DOHH2 (cell line): ENCODE results near the gene KLHL36.

Source experiments
- EZH2phosphoT487 ChIP-seq: fragments of 200-600 bp; sonication (generic); IDR thresholded peaks from 2 replicates; pipeline ENCODE4 v1.6.1; 2017; ENCODE audit warnings: borderline replicate concordance, mild to moderate bottlenecking, antibody characterized with exemption, low read length, moderate library complexity, mixed read lengths
- TF ChIP-seq, protein P1 (sequence below): fragments of 200-600 bp; sonication (generic); IDR thresholded peaks from one replicate; pipeline ENCODE4 v1.5.1; 2014; ENCODE audit warnings: antibody characterized with exemption, mild to moderate bottlenecking, low read depth, low read length; ENCODE audit not compliant: poor library complexity, severe bottlenecking

DNA sequence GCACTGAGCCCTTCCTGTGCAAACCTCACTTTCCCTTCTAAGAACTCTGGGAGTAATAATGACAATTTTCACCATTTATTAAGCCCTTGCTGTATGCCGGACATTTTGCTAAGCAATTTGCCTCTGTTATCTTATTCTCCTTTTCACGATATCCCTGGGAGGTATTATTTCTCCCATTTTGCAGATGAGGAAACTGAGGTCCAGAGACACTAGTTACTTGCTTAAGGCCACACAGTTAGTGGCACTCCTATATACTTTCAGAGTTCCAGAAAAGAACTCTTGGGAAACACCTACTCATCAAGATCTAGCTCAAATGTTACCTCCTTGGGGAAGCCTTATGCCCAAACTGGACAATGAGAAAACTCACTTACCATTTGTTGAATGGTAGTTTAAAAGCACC is 46.7 kb downstream of the KLHL36 start:
- TF ChIP-seq, protein P1, sequence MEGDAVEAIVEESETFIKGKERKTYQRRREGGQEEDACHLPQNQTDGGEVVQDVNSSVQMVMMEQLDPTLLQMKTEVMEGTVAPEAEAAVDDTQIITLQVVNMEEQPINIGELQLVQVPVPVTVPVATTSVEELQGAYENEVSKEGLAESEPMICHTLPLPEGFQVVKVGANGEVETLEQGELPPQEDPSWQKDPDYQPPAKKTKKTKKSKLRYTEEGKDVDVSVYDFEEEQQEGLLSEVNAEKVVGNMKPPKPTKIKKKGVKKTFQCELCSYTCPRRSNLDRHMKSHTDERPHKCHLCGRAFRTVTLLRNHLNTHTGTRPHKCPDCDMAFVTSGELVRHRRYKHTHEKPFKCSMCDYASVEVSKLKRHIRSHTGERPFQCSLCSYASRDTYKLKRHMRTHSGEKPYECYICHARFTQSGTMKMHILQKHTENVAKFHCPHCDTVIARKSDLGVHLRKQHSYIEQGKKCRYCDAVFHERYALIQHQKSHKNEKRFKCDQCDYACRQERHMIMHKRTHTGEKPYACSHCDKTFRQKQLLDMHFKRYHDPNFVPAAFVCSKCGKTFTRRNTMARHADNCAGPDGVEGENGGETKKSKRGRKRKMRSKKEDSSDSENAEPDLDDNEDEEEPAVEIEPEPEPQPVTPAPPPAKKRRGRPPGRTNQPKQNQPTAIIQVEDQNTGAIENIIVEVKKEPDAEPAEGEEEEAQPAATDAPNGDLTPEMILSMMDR: no peak
- TF ChIP-seq EZH2phosphoT487: no peak
